ENCODE measurements around the gene ANKRD55. TPM values are rescaled to one million over a fixed set of nuclear protein-coding genes. Genes with fewer than 3 reads are reported as not detected.

The ANKRD55 gene
- total RNA-seq, 4 donors from 2014 or later: not detected

DNA sequence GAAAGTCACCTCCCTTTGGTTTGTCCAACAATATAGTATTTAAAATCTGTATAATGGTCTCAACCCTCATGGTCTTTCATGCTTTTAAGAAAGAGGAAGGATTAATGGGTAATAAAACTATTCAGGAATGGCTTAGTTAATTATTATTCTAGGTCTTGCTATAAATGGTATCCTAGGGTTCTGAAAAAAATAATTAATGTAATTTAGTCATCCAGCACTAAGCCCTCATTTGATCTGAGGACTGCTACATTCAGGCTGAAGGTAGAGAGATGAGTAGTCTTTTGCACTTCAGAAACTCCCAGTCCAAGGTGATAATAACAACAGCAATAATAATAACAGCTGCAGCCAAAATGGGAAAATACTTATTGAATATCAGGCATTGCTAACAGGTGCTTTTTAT lies 2.6 kb downstream of the ANKRD55 start:
- TF ChIP-seq, protein P1, sequence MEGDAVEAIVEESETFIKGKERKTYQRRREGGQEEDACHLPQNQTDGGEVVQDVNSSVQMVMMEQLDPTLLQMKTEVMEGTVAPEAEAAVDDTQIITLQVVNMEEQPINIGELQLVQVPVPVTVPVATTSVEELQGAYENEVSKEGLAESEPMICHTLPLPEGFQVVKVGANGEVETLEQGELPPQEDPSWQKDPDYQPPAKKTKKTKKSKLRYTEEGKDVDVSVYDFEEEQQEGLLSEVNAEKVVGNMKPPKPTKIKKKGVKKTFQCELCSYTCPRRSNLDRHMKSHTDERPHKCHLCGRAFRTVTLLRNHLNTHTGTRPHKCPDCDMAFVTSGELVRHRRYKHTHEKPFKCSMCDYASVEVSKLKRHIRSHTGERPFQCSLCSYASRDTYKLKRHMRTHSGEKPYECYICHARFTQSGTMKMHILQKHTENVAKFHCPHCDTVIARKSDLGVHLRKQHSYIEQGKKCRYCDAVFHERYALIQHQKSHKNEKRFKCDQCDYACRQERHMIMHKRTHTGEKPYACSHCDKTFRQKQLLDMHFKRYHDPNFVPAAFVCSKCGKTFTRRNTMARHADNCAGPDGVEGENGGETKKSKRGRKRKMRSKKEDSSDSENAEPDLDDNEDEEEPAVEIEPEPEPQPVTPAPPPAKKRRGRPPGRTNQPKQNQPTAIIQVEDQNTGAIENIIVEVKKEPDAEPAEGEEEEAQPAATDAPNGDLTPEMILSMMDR (IDR thresholded peaks at IDR 0.05; ENCODE audit: low read depth): no peak

DNA sequence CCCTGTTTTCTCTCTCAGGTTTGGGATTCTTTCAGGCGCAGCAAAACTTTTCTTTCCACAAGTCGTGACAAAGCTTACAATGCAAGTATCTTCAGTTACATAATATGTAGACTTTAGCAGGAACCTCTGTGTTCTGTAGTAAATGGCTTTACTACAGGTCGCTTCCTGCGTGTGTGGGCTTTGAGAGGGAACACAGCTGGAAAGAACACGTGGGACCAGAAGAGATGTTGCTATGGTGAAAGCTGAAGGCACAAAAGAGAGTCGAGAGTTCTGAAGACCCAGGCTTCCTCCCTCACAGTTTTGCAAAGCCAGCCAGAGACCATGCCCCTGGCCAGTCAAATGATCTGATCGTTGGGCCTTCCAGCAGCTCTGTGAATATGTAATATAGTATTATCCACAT lies 4.0 kb downstream of the ANKRD55 start:
- TF ChIP-seq, protein P1 (IDR thresholded peaks at IDR 0.05; ENCODE audit: low read depth): no peak

DNA sequence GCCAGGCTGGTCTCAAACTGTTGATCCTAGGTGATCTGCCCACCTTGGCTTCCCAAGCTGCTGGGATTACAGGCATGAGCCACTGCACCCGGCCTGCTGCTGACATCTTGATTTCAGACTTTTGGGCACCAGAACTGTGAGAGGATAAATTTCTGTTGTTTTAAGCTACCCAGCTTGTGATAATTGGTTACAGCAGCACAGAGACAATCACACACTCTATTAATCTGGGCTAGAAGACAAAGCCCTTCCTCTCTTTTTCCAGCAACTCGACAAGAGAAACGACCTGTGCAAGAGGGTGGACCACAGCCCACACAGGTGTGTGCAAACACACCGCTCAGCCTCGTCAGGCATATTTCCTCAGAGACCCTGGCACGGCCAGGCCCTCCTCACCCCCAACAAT lies 4.5 kb downstream of the ANKRD55 start:
- TF ChIP-seq, protein P1 (IDR thresholded peaks at IDR 0.05; ENCODE audit: low read depth): no peak

DNA sequence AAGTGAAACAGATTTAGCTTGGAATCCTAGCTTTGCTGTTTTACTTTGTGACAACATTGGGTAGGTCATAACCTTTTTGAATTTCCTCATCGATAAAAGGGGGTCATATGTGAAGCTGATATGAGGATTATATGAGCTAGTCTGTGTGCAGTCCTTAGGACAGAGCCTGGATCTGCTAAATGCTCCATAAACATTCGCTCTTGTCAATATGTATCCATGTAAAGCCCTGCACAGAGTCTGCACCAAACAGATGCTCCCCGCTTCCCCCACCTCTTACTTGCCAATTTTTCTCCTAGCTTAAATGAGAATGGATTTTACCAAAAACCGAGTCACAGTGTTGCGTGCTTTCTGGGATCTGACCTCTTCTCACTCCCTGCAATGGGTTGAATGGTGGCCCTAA lies 5.4 kb downstream of the ANKRD55 start:
- TF ChIP-seq, protein P1 (IDR thresholded peaks at IDR 0.05; ENCODE audit: low read depth): no peak

DNA sequence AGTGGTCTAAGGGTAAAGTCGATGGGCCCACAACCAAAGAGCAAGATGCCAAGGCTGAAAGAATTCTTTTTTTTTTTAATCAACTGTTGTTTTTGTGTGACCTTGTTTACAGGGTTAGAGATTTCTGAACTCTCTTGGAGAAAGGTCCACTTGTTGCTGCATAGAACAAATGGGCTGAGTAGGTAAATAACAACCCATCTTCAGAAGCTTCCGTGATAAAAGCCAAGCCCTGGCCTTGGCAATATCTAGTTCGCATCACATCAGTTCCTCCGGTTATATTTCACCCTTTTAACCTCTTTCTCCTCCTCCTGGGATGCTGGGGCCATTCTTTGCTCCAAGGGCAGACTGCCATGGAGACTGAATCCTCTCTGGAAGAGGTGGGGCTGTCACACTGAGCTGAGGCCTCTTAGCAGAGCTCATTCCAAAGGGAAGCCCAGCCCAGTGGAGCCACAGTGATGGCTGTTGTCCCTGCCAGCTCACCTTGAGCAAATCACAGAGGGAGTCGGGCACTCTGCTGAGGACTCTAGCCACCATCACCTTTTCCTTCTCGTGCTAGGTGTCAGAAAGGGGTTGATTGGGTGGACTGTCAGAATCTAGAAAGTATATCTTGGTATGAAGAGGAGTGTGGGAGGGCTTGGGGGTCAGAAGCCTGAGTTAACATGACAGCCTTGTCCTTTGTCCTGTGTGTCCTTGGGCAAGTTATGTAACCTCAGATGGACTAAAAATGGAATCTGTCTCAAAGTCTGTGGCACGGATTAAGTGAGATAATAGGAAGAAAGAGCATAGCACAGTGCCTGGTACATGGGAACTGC lies 17.9 kb downstream of the ANKRD55 start:
- TF ChIP-seq, protein P1 (IDR thresholded peaks at IDR 0.05; ENCODE audit: low read depth): no peak

DNA sequence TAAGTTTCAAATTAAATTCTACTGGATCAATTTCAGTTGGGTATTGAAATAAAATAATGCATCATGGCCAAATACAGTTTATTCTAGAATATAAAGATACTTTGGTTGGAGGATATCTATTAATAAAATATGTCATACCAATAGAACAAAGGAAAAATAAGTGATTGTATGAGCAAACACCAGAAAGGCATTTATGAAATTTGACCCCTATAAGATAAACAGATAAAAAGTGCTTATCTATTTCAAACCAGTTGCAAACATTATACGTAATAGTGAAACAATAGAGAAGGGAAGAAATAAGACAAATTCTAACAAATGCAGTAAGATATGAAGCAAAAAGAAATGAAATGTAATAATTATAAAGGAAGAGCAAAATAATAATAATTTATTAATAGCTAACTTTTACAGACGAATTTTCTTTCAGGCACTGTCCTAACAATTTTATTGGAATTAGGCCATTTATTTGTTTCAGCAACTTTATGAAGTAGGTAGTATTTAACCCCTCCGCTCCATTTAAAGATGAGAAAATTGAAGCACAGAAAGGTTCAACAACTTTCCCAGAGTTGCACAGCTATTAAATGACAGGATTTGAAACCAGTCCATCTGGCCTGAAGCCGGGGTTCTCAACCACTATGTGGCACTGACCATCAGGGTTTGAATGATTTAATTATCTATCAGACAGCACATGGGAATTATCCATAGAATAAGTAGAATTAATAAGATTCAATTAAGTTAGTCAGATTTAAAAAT lies 20.8 kb downstream of the ANKRD55 start:
- TF ChIP-seq, protein P1 (IDR thresholded peaks at IDR 0.05; ENCODE audit: low read depth): no peak

DNA sequence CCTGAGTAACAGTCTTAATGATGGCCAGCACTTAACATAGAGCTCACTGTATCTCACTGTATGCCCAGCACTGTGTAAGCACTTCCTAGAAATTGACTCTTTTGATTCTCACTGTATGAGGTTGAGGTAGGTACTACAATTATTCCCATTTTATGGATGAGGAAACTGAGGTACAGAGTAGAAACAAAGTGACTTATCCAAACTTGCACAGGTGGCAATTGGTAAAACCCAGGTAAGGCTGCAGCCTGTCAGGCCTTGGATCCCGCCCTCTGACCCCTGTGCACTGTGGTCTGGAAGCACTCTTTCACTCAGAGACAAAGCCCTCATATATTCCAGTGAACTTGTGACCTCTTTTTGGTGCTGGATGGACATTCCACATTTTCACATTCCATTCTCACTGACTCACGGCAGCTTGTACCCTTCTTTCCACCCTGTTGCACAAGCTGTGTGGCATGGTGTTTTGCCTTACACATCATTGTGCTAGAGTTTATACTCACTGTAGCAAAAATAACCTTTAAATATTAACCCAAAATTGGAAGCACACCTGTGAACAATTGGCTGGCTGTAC lies 21.7 kb downstream of the ANKRD55 start:
- TF ChIP-seq, protein P1 (IDR thresholded peaks at IDR 0.05; ENCODE audit: low read depth): no peak

All from subcutaneous adipose tissue (tissue), 4 donors.